K562 (cell line): ENCODE data around the gene ZNF296. TPM values are rescaled to one million over a fixed set of nuclear protein-coding genes. Genes with fewer than 3 reads are reported as not detected.

Experiments used
- ATAC-seq: fragments of 200-7000 bp; cut with Tn5 transposase; 3 replicates; pipeline ENCODE4 v1.9.1; 2020; ENCODE audit warnings: moderate library complexity
- BruUV-seq: library from RNA; stranded (reverse); fragments of 400-500 nt; replicated peaks from 2 replicates; lab custom pipeline; 2021; lab: Mats Ljungman, UMichigan
- CTCF ChIA-PET: fragments of 300-600 bp; formaldehyde crosslinking; extraction: SDS; loops from one replicate; lab custom pipeline; 2021; ENCODE audit warnings: low intra/inter-chr PET ratio; lab: Yijun Ruan, JAX
- POLR2A ChIA-PET: fragments of 300-600, 350-650 bp; sonication (Branson Sonifier 250); formaldehyde crosslinking; extraction: SDS; loops from one replicate; lab custom pipeline; 2021; ENCODE audit warnings: antibody characterized with exemption, inconsistent platforms; lab: Yijun Ruan, JAX
- DNase-seq, 4 experiments: peaks; one replicate each; pipeline versions ENCODE4 v3.0.0 to v3.0.0-alpha.2; 2011 to 2018; ENCODE audit warnings: low spot score in 3 of 4, mixed read lengths in 3 of 4; ENCODE audit errors: extremely low read depth in 1 of 4
- FAIRE-seq: peaks from 2 replicates; lab custom pipeline; 2011; peaks lifted over from hg19 to GRCh38; lab: Jason Lieb, UNC
- H2AFZ ChIP-seq: 2 replicates; pipeline ENCODE4 v1.6.0; 2011; ENCODE audit warnings: low read depth, low read length, control low read depth, inconsistent platforms
- H3K27ac ChIP-seq: fragments of 200-600 bp; 3 replicates; pipeline ENCODE4 v1.8.0; 2011; ENCODE audit warnings: low read depth, mild to moderate bottlenecking, control low read depth, inconsistent platforms, low read length, moderate library complexity, mixed read lengths; ENCODE audit errors: extremely low read depth
- H3K27me3 ChIP-seq, 2 experiments: fragments of 300-600 bp in 1 of 2; 2 replicates in 1 of 2; 3 replicates in 1 of 2; pipeline versions ENCODE4 v1.6.0 to v1.8.0; 2011; ENCODE audit warnings: inconsistent platforms in 2 of 2, low read length in 2 of 2, mild to moderate bottlenecking in 1 of 2, mixed read lengths in 1 of 2, moderate library complexity in 1 of 2; ENCODE audit not compliant: control insufficient read depth in 2 of 2, insufficient read depth in 2 of 2
- H3K36me3 ChIP-seq: fragments of 300-600 bp; 3 replicates; pipeline ENCODE4 v1.8.0; 2011; ENCODE audit warnings: mild to moderate bottlenecking, low read length, inconsistent platforms; ENCODE audit not compliant: control insufficient read depth, insufficient read depth
- H3K4me1 ChIP-seq, 2 experiments: fragments of 200-600 bp in 1 of 2; replicated peaks in 1 of 2; 2 replicates in 1 of 2; 3 replicates in 1 of 2; pipeline versions ENCODE4 v1.5.1 to v1.8.0; 2011; ENCODE audit warnings: inconsistent platforms in 2 of 2, low read length in 2 of 2, mild to moderate bottlenecking in 1 of 2, mixed read lengths in 1 of 2, moderate library complexity in 1 of 2; ENCODE audit not compliant: control insufficient read depth in 2 of 2, insufficient read depth in 2 of 2
- H3K4me2 ChIP-seq: 2 replicates; pipeline ENCODE4 v1.6.1; 2011; ENCODE audit warnings: low read length, control low read depth, inconsistent platforms, mixed read lengths; ENCODE audit not compliant: insufficient read depth
- H3K4me3 ChIP-seq: fragments of 200-600 bp; sonication (generic), shearing (Covaris generic); 2 replicates; pipeline ENCODE4 v1.5.1; 2016; ENCODE audit warnings: control low read depth, inconsistent platforms
- H3K79me2 ChIP-seq: fragments of 200-600 bp; 3 replicates; pipeline ENCODE4 v1.8.0; 2011; ENCODE audit warnings: low read length, inconsistent platforms; ENCODE audit not compliant: control insufficient read depth, insufficient read depth
- H3K9ac ChIP-seq, 2 experiments: 2 replicates each; pipeline versions ENCODE4 v1.6.0 to v1.6.1; 2011; ENCODE audit warnings: low read depth in 2 of 2, low read length in 2 of 2, control low read depth in 1 of 2, inconsistent platforms in 1 of 2, mild to moderate bottlenecking in 1 of 2, mixed read lengths in 1 of 2; ENCODE audit not compliant: insufficient read depth in 1 of 2
- H3K9me1 ChIP-seq: one replicate; pipeline ENCODE4 v1.6.0; 2011; ENCODE audit warnings: inconsistent platforms, mild to moderate bottlenecking, low read length, moderate library complexity; ENCODE audit not compliant: control insufficient read depth, insufficient read depth
- H3K9me3 ChIP-seq: replicated peaks from 2 replicates; pipeline ENCODE4 v1.5.1; 2011; ENCODE audit warnings: low read depth, low read length, inconsistent platforms; ENCODE audit not compliant: control insufficient read depth, insufficient read depth
- H4K20me1 ChIP-seq: replicated peaks from 2 replicates; pipeline ENCODE4 v1.6.1; 2011; ENCODE audit warnings: low read length, inconsistent platforms, mixed read lengths; ENCODE audit not compliant: control insufficient read depth, insufficient read depth
- RBFOX2 ChIP-seq: fragments of 200-400 bp; formaldehyde crosslinking; IDR thresholded peaks from 2 replicates; pipeline ENCODE4 v1.6.1; 2017; ENCODE audit warnings: low read depth, mild to moderate bottlenecking, low read length, moderate library complexity
- TCF7 ChIP-seq: sonication (generic); IDR thresholded peaks from 2 replicates; pipeline ENCODE4 v1.6.1; 2016; ENCODE audit warnings: antibody characterized with exemption, borderline replicate concordance
- WGBS: fragments of 100-300 bp; shearing (Covaris generic); methylation state at CpG from one replicate; pipeline ENCODE4 v1.1.6; 2016; ENCODE audit warnings: low coverage, mixed read lengths; ENCODE audit not compliant: insufficient coverage; ENCODE audit errors: missing lambda C conversion rate; 5-methylcytosine and 5-hydroxymethylcytosine counted together
- in situ Hi-C: fragments of 300-500 bp; cut with MboI; formaldehyde crosslinking; loops from 4 replicates; pipeline ENCODE4 v1.15.0; 2018; ENCODE audit warnings: inconsistent platforms, mixed read lengths
- intact Hi-C: fragments of 100-400 bp; cut with micrococcal nuclease; formaldehyde crosslinking; loops from 2 replicates; pipeline ENCODE4 v1.14.2; 2022
- polyA plus RNA-seq, 8 experiments: library from polyadenylated mRNA; depleted of rRNA in 4 of 8; stranded (reverse) in 5 of 8; unstranded in 3 of 8; fragments of >200 nt; fragmentation: Nextera tagmentation in 2 of 8; fragmentation: Illumina TruSeq in 1 of 8; extraction: Ambion mirVana in 2 of 8; extraction: Trizol in 1 of 8; gene quantifications; 2 replicates each; pipeline versions ENCODE4 v1.2.1 to v1.2.3, GENCODE V29; 2011 to 2014; ENCODE audit warnings: inconsistent platforms in 1 of 8, missing spikeins in 1 of 8
- total RNA-seq, 7 experiments: library from RNA; depleted of rRNA in 6 of 7; stranded (reverse); fragments of >200 nt in 6 of 7; fragmentation: Illumina TruSeq in 2 of 7; extraction: Trizol in 2 of 7; gene quantifications; 2 replicates each; pipeline versions ENCODE4 v1.2.1 to v1.2.3, GENCODE V29; 2011 to 2021; ENCODE audit warnings: low replicate concordance in 1 of 7
- TF ChIP-seq, protein P1 (sequence below), 2 experiments: fragments of 450-650 bp in 1 of 2; sonication (generic) in 1 of 2; formaldehyde crosslinking in 1 of 2; IDR thresholded peaks in 1 of 2; conservative IDR thresholded peaks in 1 of 2; 2 replicates each; pipeline versions ENCODE4 v1.6.1 to v1.8.1; 2016 to 2023; ENCODE audit warnings: mild to moderate bottlenecking in 2 of 2, moderate library complexity in 2 of 2, inconsistent platforms in 1 of 2, missing genetic modification reagents in 1 of 2
- TF ChIP-seq, protein P2 (sequence below): fragments of 250-450 bp; sonication (Bioruptor Pico); IDR thresholded peaks from 2 replicates; pipeline ENCODE4 v1.4.0; 2020; ENCODE audit warnings: mild to moderate bottlenecking, moderate library complexity, borderline replicate concordance

The ZNF296 gene
- total and polyA plus RNA-seq, 9 of the 15 experiments (the other 6 are each of a cell fraction or from before 2014, with no cell fraction given), result 0.03 to 8.8 (median 0.47) TPM; not detected in 1

DNA sequence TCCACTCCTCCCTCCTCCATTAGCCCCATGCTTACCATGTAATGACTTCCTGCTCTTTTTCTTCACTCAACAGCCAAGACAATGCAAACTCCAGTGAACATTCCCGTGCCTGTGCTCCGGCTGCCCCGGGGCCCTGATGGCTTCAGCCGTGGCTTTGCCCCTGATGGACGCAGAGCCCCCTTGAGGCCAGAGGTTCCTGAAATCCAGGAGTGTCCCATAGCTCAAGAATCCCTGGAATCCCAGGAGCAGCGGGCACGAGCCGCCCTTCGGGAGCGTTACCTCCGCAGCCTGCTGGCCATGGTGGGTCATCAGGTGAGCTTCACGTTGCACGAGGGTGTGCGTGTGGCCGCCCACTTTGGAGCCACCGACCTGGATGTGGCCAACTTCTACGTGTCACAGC lies 13.8 kb upstream of the ZNF296 start:
- H3K9me3 ChIP-seq, result no peaks in the 10 kb centered on the region
- H3K4me3 ChIP-seq, result no peak overlapping the region
- H3K9me1 ChIP-seq, result no peaks in the 10 kb centered on the region
- in situ Hi-C loops (no loop called here), intact Hi-C loops (no loop called here)
- no peak overlapping the region for H3K9ac ChIP-seq
- CTCF ChIA-PET, result no interaction called here
- H3K4me2 ChIP-seq, result no peak overlapping the region
- no peaks in the 10 kb centered on the region for H3K27me3 ChIP-seq
- peaks cover 41% of the 10 kb centered on the region for H3K79me2 ChIP-seq
- H2AFZ ChIP-seq, result no peak overlapping the region
- H3K36me3 ChIP-seq, result peaks cover 64% of the 10 kb centered on the region
- H3K4me1 ChIP-seq, result peaks cover 12 to 38% of the 10 kb centered on the region in 2 experiments
- 92% methylated on average over 15 of the region's 17 CpGs for WGBS
- ATAC-seq, result no peak
- H4K20me1 ChIP-seq, result peaks cover 9% of the 10 kb centered on the region
- H3K27ac ChIP-seq, result no peak overlapping the region
- TF ChIP-seq, protein P1, sequence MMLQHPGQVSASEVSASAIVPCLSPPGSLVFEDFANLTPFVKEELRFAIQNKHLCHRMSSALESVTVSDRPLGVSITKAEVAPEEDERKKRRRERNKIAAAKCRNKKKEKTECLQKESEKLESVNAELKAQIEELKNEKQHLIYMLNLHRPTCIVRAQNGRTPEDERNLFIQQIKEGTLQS (IDR thresholded peaks at IDR 0.05), result no peak
- TF ChIP-seq, protein P1 (CRISPR knock-in tag; conservative IDR thresholded peaks at IDR 0.05), result no peak
- TF ChIP-seq, protein P2, sequence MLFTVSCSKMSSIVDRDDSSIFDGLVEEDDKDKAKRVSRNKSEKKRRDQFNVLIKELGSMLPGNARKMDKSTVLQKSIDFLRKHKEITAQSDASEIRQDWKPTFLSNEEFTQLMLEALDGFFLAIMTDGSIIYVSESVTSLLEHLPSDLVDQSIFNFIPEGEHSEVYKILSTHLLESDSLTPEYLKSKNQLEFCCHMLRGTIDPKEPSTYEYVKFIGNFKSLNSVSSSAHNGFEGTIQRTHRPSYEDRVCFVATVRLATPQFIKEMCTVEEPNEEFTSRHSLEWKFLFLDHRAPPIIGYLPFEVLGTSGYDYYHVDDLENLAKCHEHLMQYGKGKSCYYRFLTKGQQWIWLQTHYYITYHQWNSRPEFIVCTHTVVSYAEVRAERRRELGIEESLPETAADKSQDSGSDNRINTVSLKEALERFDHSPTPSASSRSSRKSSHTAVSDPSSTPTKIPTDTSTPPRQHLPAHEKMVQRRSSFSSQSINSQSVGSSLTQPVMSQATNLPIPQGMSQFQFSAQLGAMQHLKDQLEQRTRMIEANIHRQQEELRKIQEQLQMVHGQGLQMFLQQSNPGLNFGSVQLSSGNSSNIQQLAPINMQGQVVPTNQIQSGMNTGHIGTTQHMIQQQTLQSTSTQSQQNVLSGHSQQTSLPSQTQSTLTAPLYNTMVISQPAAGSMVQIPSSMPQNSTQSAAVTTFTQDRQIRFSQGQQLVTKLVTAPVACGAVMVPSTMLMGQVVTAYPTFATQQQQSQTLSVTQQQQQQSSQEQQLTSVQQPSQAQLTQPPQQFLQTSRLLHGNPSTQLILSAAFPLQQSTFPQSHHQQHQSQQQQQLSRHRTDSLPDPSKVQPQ (CRISPR knock-in tag), result no peak
- TF ChIP-seq TCF7 (no peak), RBFOX2 (0 out of 2 replicates have a peak, but pooled peaks have one; percentile 21)
- TF ChIP-seq, all 486 proteins: peak for 1
- no TSS peak for BruUV-seq
- POLR2A ChIA-PET, result interaction anchor here (0.6 kb wide), 2 partner anchors 42 to 199 kb away, joined by 3 to 4 read pairs; partner anchors contain the start of gene TOMM40
- FAIRE-seq (no peak), DNase-seq (no peak)
